Measurements from ENCODE around the gene ABHD12.

GRCh38 chr20:25309395-25310267 is 81.0 kb downstream of the ABHD12 start:
- TF ChIP-seq CTCF (IDR thresholded peaks at IDR 0.05) (no peak), EZH2 (IDR thresholded peaks at IDR 0.05; ENCODE audit: borderline replicate concordance, insufficient read depth, low read depth, low read length, poor library complexity, severe bottlenecking) (no peak)
